Left colon (tissue), 2 donors: ENCODE data around the gene NXPH4. TPM values are rescaled to one million over a fixed set of nuclear protein-coding genes. Genes with fewer than 3 reads are reported as not detected.

ENCODE experiments used
- ATAC-seq: fragments of 200-7000 bp; cut with Tn5 transposase; one replicate; pipeline ENCODE4 v1.9.1; 2020; ENCODE audit warnings: mild to moderate bottlenecking, moderate library complexity
- DNase-seq, 2 donors: peaks; one replicate each; pipeline ENCODE4 v3.0.0-alpha.2; 2020
- intact Hi-C, 2 donors: fragments of 100-400 bp; cut with DNase I in 1 of 2; cut with micrococcal nuclease in 1 of 2; formaldehyde crosslinking; loops; one replicate each; pipeline versions ENCODE4 v1.11.2 to v1.14.0; 2022; cut with DNase I, micrococcal nuclease
- long read RNA-seq: library from polyadenylated mRNA; unstranded; transcript quantifications from one replicate; pipeline ENCODE4 v2.0.0, GENCODE V29; 2021
- total RNA-seq, 2 donors: library from RNA; stranded (reverse); fragmentation: NEBNext Ultra II Directional; extraction: Animal tissue kit (Norgen Biotek cat#: 25700); gene quantifications; one replicate each; pipeline ENCODE4 v1.2.1, GENCODE V29; 2021
- donor health status: DM: no; HTN: no; CAD: no.
- donor health status: DM: yes; HTN: yes; CAD: no.

The NXPH4 gene
- total RNA-seq, result not detected
- long read RNA-seq, result 0 reads

DNA sequence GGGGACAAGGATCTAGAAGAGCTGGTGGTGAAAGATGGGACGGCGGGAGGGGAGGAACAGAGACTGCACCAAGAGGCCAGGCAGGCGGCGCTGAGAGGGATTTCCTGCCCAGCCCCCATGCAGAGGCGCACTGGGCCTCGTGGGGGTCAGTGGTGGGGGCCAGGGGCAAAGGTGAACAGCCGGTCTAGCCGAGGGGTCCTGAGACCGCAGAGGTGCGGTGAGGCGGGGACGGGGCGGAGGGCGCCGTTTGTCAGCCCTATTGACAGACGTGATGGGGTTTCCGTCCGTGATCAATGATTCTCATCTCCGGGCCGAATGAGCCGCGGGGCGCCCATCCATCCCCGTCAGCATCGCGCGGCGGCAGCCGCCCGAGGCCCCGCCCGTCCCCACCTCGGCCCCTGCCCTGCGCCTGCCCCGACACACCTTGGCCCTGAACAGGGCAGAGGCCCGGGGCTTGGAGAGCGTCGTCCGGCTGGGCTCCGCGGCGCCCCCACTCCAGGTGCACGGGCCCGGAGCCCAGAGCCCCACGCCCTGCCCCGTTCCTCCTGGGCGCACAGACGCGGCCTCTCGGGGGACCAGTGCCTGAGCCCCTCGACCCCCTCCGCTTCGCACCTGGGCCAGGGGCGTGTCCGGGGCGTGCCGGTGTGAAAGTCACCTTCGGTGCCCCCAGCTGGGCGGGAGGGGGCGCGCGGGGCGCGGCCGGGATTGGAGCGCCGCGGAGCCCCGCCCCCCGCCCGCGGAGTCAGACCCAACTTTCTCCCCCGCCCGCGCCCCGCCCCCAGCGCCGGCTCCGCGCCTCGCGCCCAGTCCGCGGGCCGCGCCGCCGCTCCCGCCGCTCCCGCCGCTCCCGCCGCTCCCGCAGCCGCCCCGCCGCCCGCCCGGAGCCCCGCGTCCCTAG, at the start of gene NXPH4:
Gene NXPH4, plus strand, starts transcription at position 781 of the 898 bp plus-strand sequence. CDS start 176 bp downstream, outside the sequence.
- peak; percentile 10 for ATAC-seq
- intact Hi-C loops, result no loop called here
- DNase-seq, result peak in 1 of 2 donors; percentile 63

DNA sequence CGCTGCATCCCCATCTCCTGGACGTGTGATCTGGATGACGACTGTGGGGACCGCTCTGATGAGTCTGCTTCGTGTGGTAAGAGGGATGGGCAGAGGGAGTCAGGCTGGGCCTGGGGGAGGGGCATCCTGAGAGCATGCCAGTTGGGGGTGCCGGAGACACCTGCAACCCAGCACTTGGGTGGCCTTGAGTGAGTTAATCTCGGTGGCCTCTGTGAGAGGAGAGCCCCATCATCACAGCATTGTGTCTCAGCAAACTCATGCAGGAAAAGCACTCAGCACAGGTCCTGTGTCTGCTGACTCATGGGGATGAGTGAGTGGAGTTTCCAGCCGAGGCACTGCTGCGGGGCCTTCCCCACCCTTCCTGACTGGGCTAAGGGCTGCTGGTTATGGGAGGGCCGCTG, 49.6 kb upstream of the NXPH4 start:
- intact Hi-C loops, result no loop called here

DNA sequence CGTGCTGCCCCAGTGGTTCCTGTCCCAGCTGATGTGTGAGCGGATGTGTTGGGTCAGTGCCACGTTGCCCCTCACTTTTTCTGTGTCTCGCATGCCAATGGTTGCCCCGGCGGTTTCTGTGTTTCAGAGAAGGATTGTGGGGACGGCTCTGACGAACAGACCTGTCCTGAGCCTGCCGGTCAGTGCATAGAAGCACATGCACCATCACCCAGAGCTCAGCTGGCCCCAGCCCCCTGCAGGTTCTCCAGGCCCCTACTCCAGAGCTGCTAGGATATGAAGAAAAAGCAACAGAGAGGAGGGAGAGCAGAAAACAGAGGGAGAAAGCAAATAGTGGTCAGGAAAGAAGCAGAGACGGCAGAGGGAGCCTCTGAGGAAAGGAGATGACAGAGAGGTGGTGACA, 48.5 kb upstream of the NXPH4 start:
- ATAC-seq, result no peak
- intact Hi-C loops, result no loop called here
- DNase-seq, result no peak

More for the DNA sequence above, 49.6 kb upstream of the NXPH4 start:
- DNase-seq, result no peak
- ATAC-seq, result no peak

DNA sequence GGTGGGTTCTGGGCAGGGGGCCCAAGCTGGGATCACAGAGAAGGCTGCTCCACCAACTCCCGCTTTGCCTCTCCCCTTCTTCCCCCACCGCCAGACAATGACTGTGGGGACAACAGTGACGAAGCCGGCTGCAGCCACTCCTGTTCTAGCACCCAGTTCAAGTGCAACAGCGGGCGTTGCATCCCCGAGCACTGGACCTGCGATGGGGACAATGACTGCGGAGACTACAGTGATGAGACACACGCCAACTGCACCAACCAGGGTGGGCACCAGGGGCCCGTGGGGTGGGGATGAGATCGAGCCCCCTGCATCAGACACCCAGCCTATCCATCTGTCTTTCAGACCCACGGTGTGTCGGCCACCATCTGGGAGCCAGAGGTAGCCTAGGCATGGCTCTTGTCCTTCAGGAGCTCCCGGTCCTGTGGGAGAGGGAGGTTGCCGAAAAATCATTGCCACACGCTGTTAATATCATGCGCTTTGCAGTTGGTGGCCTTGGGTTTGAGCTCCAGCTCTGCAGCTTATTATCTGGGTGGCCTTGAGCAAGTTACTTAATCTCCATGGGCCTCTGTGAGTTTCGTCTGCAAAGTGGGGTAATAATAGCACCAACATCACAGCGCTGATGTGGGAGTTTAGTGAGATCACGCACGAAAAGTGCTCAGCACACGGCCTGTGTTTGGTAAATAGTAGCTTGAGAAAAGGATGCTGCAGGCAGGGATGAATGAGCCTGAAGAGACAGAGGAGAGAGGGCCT, 47.4 kb upstream of the NXPH4 start:
- intact Hi-C loops, result no loop called here
- DNase-seq (no peak), ATAC-seq (no peak)

DNA sequence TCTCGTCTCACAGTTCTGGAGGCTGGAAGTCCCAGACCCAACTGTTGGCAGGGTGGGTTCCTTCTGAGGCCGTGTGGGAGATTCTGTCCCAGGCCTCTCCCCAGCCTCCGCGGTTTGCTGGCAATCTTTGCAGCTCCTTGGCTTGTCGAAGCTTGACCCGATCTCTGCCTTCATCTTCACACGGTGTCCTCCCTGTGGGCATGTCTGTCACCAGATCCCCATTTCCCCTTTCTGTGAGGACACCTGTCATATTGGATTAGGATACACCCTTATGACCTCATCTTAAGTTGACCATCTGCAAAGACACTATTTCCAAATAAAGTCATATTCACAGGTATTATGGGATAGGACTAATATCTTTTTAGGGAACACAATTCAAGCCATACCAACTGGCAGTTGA, 46.6 kb upstream of the NXPH4 start:
- DNase-seq (no peak), ATAC-seq (no peak)
- intact Hi-C loops, result no loop called here

DNA sequence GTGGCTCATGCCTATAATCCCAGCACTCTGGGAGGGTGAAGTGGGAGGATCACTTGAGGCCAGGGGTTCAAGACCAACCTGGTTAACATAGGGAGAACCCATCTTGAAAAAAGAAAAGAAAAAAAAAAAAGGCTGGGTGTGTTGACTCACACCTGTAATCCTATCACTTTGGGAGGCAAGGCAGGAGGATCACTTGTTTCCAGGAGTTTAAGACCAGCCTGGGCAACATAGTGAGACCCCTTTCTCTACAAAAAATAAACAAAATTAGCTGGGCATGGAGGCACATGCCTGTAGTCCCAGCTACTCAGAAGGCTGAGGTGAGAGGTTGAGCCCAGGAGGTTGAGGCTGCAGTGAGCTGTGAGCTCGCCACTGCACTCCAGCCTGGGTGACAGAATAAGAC, 46.2 kb upstream of the NXPH4 start:
- ATAC-seq (no peak), DNase-seq (no peak)
- intact Hi-C loops, result no loop called here

DNA sequence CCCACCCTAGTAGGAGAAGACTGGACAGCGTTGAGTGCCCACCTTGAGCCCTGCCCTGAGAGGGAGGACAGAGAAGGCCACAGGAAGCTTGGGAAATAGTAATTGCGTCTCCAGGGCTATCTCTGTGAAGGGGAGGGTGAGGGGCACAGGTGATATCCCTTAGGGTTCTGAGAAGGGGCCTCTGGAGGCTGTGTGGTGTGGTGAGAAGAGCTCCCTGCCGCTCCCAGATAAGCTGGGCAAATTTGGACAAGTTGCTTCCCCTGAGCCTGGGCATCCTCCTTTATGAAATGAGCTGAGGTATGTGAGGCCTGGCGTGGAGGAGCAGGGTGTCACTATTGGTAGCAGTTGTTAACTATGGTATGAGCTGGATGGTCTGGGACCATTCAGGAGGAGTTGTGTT, 45.7 kb upstream of the NXPH4 start:
- ATAC-seq, result no peak
- intact Hi-C loops, result no loop called here
- no peak for DNase-seq

DNA sequence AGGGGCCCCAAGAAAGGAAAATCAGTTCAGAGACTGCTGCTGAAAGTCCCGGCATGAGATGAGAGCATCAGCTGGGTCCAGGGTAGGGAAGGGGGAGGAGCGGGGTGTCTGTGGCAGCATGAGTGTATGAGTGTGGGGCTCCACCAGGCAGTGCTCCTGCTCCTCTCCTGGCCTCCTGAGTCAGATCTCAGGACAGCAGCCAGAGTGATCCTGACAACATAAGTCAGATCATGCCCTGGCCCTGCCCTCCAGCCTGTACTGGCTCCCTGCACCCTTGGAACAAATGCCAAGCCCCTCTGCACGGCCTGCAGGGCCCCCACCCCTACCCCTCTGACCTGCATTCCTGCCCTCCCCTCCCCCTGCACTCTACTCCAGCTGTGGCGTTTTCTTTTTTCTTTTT, 44.9 kb upstream of the NXPH4 start:
- no peak for DNase-seq
- no peak for ATAC-seq
- intact Hi-C loops, result no loop called here

DNA sequence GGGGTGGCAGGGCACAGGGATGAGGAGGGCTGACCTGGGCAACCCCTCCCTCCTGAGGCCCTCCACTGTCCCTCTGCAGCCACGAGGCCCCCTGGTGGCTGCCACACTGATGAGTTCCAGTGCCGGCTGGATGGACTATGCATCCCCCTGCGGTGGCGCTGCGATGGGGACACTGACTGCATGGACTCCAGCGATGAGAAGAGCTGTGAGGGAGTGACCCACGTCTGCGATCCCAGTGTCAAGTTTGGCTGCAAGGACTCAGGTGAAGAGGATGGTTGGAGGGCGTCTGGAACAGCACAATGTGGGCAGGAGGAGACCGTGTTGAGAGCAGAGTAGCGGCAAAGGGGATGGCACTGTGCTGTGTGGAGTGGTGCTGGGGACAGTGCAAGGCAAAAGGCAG, 43.5 kb upstream of the NXPH4 start:
- ATAC-seq (peak; percentile 51), DNase-seq (peak in 1 of 2 donors; percentile 50)
- intact Hi-C loops, result no loop called here

DNA sequence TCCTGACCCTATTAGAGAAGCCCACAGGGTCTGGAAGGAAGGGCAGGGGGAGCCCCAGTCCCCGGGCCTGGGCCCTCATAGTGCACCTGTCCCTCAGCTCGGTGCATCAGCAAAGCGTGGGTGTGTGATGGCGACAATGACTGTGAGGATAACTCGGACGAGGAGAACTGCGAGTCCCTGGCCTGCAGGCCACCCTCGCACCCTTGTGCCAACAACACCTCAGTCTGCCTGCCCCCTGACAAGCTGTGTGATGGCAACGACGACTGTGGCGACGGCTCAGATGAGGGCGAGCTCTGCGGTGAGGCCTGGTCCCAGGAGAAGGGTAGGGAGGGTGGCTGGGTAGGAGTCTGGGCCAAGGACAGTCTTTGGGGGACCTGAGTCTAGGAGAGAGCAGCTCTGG, 42.9 kb upstream of the NXPH4 start:
- intact Hi-C loops, result no loop called here
- DNase-seq (no peak), ATAC-seq (no peak)

DNA sequence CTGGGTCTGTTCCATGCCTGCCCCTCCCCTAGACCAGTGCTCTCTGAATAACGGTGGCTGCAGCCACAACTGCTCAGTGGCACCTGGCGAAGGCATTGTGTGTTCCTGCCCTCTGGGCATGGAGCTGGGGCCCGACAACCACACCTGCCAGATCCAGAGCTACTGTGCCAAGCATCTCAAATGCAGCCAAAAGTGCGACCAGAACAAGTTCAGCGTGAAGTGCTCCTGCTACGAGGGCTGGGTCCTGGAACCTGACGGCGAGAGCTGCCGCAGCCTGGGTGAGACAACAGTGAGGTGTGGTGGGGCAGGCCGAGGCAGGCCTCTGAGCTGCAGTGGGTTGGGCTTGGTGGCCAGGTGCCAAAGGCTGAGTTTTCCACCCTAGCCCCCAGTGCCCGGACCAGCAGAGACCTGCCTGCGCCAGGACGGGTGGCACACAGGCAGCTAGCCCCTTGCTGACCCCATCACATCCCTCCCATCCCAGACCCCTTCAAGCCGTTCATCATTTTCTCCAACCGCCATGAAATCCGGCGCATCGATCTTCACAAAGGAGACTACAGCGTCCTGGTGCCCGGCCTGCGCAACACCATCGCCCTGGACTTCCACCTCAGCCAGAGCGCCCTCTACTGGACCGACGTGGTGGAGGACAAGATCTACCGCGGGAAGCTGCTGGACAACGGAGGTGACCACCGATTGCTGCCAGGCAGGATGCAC, 41.0 kb upstream of the NXPH4 start:
- intact Hi-C loops, result loop anchor here in 1 of 2 donors (2.0 to 5.0 kb wide), 2 partner anchors 53 to 103 kb away; no protein-coding TSS in a partner anchor
- DNase-seq (peak; percentile 71 to 82), ATAC-seq (peak; percentile 74)

DNA sequence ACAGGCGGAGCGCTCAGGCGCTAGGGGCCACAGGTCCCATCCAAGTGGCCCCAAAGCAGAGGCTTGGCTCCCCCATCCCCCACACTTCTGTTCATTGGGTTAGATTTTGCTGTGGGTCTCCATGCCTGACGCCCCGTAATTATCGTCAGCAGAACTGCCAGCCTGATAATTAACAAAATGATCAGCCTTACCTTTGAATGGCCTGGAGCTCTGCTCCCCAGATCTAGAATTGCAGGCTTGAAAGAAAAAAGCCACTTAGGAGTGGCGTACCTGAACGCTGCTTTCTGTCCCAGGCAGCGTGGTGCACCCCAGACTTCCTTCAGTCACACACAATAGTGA, 40.5 kb upstream of the NXPH4 start:
- ATAC-seq (no peak), DNase-seq (no peak)
- intact Hi-C loops, result loop anchor here in 1 of 2 donors (2.0 to 5.0 kb wide), 2 partner anchors 53 to 104 kb away; no protein-coding TSS in a partner anchor

DNA sequence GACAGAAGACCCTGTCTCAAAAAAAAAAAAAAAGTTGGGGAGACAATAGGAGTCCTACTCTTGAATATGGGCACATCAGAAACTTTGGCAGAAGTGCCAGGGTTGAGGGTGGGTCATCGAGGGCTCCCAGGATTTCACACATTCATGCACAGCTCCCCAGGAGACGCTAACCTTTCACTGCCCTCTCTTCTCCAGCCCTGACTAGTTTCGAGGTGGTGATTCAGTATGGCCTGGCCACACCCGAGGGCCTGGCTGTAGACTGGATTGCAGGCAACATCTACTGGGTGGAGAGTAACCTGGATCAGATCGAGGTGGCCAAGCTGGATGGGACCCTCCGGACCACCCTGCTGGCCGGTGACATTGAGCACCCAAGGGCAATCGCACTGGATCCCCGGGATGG, 39.7 kb upstream of the NXPH4 start:
- intact Hi-C loops, result loop anchor here in 1 of 2 donors (2.0 to 5.0 kb wide), 2 partner anchors 54 to 105 kb away; no protein-coding TSS in a partner anchor
- ATAC-seq, result peak; percentile 41

DNA sequence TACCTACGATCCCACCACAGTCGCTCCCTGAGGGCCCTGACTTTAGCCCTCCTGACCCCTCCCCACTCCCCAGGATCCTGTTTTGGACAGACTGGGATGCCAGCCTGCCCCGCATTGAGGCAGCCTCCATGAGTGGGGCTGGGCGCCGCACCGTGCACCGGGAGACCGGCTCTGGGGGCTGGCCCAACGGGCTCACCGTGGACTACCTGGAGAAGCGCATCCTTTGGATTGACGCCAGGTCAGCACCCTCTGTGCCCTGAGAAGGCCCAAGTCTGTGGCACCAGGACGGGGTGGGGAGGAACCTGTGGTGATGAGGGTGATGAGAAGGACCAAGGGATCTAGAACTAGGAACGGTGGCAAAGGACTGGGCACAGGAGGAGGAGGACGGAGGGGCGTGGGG, 39.2 kb upstream of the NXPH4 start:
- ATAC-seq (no peak), DNase-seq (no peak)
- intact Hi-C loops, result loop anchor here in 1 of 2 donors (2.0 to 5.0 kb wide), 2 partner anchors 55 to 105 kb away; no protein-coding TSS in a partner anchor

More for the DNA sequence above, 39.7 kb upstream of the NXPH4 start:
- DNase-seq, result no peak

DNA sequence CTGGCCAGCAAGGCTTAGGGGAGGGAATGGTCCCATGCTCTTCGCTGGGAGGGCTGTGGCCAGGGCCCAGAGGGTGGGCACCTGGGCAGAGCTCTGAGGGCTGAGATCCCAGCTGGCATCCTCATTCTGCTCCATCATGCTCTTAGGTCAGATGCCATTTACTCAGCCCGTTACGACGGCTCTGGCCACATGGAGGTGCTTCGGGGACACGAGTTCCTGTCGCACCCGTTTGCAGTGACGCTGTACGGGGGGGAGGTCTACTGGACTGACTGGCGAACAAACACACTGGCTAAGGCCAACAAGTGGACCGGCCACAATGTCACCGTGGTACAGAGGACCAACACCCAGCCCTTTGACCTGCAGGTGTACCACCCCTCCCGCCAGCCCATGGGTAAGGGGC, 38.4 kb upstream of the NXPH4 start:
- intact Hi-C loops, result loop anchor here in 1 of 2 donors (5.0 kb wide), 1 partner anchor 106 kb away; no protein-coding TSS in a partner anchor
- DNase-seq (no peak), ATAC-seq (no peak)

DNA sequence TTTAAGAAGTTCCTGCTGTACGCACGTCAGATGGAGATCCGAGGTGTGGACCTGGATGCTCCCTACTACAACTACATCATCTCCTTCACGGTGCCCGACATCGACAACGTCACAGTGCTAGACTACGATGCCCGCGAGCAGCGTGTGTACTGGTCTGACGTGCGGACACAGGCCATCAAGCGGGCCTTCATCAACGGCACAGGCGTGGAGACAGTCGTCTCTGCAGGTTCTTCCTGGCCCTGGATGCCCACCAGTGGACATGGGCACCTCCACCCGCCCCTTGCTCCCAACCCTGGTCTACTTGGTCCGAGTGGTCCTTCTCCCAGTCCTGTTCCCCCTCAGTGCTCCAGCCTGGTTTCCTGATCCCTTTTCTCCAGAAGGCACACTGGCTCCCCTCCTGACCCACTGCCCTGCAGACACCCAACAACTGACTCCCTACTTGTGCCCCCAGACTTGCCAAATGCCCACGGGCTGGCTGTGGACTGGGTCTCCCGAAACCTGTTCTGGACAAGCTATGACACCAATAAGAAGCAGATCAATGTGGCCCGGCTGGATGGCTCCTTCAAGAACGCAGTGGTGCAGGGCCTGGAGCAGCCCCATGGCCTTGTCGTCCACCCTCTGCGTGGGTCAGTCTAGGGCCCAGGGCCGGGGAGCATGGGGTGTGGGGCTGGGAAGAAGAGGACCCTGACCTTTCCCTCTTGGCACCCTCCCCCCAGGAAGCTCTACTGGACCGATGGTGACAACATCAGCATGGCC, 37.1 kb upstream of the NXPH4 start:
- DNase-seq, result no peak
- intact Hi-C loops, result loop anchor here in 1 of 2 donors (5.0 kb wide), 1 partner anchor 107 kb away; no protein-coding TSS in a partner anchor
- no peak for ATAC-seq

DNA sequence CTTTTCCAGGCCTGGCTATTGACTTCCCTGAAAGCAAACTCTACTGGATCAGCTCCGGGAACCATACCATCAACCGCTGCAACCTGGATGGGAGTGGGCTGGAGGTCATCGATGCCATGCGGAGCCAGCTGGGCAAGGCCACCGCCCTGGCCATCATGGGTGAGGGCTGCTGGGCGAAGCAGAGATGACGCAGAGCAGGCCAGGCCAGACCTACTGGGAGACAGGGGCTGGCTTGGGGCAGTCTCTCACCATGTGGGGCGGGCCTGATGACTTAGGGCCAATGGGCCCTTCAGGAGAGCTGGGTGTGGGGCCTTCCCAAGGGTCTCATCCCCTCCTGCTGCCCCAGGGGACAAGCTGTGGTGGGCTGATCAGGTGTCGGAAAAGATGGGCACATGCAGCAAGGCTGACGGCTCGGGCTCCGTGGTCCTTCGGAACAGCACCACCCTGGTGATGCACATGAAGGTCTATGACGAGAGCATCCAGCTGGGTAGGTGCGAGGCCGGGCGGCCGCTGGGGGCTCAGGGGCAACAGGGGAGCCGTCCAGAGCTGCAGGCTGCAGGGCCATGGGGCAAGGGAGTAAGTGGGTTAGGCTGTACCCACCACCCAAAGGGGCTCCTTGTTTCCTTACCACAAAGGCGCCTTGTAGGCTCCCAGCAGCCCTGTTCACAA, 36.1 kb upstream of the NXPH4 start:
- no peak for DNase-seq
- intact Hi-C loops, result no loop called here
- ATAC-seq, result no peak

DNA sequence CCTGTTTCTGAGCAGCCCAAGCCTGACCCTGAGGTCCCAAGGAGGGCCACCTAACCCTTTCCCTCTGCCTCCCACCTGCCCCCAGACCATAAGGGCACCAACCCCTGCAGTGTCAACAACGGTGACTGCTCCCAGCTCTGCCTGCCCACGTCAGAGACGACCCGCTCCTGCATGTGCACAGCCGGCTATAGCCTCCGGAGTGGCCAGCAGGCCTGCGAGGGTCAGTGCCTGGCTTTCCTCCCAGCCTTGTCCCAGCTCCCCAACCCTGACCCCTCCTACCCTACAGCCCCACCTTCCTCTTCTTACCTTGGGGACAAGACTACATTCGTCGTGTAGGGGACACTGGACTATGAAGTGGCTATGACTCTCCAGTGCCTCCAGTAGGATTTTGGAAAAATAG, 35.5 kb upstream of the NXPH4 start:
- ATAC-seq (no peak), DNase-seq (no peak)
- intact Hi-C loops, result no loop called here
